Epidermal melanocyte (primary cell): ENCODE measurements around the gene ELL2.

Experiments
- DNase-seq: peaks from one replicate; pipeline ENCODE4 v3.0.0; 2011; ENCODE audit warnings: low spot score; ENCODE audit not compliant: insufficient read length

The ELL2 gene

DNA sequence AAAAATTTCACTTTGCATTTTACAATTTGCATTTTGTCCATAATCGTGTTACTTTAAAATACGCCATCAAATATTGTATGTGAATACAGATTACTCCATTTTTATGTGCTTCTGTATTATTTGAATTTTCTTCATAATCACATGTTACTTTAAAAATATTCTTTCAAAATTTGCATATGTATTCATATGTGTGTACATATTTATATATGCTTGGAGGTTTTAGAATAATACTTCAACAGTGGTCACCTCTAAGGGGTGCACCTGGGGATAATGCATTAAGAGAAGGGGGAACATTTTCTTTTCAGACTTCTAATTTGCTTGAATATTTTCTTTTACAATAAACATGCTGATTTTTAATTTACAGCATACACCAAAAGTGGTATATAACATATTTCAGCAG is 21.9 kb upstream of the ELL2 start:
- DNase-seq, result no peak

DNA sequence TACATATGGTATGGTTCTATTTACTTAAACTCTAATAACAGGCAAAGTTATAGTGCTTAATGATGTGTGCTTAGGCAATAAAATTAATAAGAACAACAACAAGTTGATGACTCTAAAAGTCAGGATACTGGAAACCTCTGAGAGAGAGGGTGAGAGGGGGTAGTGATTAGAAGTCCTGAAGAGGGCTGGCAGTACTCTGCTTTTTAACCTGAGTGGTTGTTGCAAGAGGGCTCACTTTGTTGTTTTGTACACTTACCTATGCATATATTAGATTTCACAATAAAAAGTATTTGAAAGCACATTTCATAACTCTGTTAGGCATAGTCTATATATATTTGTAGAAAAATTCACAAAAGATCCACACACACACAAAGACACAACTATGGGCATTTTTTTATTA is 21.4 kb upstream of the ELL2 start:
- no peak for DNase-seq

DNA sequence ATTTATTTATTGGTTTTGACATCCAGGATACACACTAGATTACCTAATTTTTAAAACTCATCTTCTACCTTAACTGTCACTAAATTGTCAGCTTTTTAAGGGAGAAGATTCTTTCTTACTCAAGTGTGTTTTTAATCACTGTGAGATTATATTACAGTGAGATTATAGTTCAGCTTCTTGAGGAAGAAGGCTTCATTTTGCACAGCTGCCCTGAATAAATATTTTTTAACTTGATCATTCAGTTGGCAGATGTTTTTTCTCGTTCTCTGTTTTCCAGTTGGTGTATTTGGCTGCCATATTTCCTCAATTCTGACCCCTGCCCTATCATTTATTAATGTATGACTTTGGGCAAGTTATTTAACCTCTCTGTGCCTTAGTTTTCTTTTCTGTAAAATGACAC is 15.0 kb upstream of the ELL2 start:
- DNase-seq, result no peak

DNA sequence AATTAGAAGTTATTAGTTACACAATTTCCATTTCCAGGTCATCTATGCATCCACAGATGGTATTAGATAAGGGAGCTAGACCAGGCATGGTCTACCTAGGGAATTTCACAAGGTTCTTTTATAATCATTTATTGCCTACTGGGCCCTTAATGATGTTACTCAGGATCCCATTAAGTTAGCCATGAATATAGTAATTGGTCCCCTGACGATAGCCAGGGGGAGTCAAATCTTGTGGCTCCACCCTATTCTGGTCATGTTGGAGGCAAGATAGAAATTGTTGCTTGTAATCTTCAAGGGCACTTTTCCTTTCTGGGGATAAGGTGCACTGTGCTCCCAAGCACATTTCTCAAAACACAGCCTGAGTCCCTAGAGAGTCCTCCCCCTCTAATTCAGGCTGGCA is 14.1 kb upstream of the ELL2 start:
- no peak for DNase-seq

DNA sequence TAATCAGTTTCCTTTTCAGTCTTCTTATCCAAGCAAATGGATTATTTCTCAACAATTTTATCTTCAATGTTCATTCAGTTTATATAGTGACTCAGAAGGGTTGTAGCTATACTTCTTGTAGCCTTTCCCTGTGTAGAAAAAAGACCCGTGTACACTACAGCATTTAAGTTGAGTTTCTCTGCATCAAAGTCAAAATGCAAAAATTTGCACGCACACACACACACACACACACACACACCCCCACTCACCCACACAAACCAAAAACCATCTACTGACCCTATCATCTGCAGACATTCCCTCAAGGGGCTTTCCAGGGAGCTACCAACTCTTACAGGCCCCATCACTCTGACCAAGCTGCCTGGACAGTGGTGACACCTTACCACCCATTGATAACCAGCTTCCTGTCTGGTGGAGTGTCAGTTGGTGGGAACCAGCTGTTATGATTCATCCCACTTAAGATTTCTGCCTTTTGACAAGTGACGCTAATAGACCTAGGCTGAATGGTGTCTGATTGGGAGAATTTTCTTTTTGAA is 12.2 kb upstream of the ELL2 start:
- no peak for DNase-seq

DNA sequence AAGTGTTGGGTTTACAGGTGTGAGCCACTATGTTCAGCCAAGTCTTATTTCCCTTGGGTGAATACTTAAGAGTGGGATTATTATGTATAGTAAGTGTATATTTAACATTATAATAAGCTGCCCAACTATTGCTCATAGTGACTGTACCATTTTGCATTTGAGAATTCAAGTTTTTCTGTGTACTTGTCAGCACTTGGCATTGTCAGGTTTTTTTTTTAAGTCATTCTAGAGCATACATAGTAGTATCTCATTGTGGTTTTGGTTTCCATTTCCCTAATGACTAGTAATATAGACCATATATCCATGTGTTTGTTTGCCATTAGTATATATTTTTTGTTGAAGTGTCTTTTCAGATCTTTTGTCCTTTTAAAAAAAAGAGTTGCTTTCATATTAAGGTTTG is 10.5 kb upstream of the ELL2 start:
- DNase-seq, result no peak

DNA sequence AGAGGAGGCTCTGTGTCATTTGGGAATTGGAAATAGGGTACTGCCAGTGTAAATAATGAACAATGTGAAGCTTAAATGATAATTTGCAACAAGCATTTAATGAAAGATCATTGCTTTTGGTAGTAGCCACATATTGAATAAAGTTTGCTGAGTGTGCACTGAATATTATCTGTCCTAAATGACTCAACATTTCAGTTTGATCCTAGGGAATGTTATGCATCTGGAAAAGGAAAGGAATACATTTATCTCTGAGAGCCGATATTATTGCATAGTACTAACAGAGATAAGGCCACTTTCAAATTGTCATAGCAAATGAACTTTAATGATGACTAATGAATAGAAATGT is 8.7 kb upstream of the ELL2 start:
- no peak for DNase-seq

DNA sequence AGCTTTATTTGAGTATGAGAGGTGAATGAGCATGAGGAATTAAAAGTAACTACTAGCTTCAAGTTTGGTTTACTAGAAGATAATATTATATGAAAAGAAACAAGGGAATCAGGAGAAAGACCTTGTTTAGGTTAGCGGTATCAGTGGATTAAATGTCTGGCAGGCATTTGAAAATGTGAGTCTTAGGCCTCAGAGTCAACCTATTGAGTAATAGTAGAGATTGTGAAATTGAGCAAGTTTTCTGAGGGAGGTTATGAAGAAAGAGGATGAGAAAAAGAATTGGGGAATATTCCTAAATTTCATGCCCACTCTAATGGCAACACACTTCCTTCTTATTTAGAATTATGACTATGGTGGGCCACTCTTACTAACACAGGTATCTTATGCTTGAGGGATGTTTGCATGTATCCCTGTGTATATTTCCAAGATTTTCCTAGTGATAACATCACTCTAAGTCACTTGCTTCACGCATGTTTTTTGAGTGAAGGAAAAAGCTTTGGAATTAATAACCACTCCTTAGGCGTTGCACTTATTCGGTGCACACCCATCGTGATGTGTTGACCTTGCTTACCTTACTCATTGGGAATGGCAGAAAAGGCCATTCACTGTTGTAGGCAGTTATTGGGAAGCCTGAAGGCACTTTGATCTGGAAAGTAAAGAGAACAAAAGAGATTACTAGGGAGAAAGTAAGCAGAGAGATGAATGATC is 8.2 kb upstream of the ELL2 start:
- DNase-seq, result no peak

DNA sequence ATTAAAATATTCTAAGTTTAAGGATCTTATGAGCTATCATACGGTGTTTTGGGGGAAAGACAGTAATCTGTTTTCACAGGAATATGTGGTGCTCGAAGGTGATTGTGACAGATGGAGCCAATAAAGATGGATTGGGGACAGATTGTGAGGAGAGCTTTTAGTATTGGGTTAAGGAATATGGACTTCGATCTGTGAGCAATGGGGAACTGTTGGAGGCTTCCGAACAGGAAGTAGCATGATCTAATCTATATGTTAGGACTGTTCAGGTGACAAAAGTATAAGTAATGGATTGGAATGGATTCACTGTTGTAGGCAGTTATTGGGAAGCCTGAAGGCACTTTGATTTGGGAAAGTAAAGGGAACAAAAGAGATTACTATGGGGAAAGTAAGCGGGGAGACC is 7.4 kb upstream of the ELL2 start:
- DNase-seq, result no peak

DNA sequence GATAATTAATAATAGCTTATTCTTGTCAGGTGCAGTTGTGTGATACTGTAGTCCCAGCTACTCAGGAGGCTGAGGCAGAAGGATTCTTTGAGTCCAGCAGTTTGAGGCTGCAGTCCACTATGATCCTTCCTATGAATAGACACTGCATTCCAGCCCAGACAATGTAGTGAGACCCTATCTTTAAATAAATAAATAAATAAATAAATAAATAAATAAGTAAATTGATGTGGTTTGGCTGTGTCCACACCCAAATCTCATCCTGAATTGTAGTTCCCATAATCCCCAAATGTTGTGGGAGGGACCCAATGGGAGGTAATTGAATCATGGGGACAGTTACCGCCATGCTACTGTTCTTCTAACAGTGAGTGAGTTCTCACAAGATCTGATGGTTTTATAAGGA is 5.6 kb upstream of the ELL2 start:
- no peak for DNase-seq

DNA sequence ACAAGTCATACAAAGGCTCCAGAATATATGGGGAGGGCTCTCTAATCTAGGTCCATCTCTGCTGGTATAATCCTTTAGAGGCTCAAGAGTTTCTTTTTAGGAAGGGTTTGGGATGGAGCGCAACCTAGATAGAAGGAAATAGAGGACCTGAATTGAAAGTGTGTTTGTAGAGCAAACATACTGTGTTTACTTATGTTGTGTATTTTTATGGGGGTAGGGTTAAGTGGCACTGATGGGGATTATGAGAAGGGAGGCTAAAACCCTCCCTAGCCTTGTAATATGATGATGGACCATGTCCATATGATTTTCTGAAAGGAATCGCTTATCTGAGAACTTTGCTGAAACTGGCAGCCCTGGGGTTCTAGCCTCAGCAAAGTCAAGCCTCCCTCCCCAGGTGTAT is 4.4 kb upstream of the ELL2 start:
- DNase-seq, result no peak

DNA sequence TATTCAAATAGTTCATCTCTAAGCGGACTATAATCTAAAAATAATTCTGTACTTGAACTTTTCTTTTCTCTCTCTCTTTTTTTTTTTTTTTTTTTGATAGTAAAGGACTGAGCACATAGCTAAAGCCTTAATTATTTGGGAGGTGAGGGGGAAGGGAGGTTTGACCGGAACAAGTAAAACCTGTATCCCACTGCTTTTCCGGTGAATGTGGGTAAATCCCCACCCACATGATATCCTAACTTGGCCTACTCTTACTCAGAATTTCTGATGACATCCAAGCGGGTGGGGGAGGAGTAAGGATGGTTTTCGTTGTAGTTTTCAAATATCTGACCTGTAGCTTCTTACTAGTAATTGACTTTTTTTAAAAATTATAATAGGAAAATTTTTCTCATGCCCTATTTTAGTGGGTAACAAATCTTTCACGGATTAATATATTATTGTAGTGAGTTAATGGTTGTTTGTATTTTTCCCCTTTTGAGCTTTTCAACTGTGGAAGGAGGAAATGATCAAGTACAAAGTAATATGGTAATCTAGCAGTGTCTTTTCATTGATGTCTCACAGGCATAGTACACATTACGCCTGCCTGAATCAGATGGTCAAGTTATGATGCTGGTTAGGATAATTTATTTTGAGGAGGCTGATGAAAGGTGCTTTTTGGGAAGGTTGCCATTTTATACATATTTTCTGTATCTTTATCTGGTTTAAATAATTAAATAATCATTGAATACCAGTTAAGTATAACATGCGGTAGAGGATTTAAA is 2.2 kb upstream of the ELL2 start:
- DNase-seq, result no peak

DNA sequence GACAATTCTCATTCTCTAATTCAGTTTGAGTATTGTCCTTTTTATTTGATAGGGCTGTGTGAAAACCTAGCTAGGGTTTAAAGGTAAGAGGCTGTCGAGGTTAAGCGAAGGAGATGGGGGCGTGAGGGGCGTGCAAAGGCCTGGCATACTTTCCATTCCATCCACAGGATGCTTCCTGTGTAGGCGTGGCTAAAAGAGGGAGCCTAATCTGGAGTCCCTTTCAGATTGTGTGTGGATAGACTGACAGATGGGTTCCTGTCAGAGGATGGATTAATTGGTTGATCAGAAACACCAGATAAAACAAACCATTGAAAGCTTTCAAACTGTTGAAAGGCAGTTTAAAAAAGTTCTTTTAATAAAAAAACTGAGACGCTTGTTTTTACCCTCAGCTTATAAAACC is 1.1 kb upstream of the ELL2 start:
- no peak for DNase-seq

DNA sequence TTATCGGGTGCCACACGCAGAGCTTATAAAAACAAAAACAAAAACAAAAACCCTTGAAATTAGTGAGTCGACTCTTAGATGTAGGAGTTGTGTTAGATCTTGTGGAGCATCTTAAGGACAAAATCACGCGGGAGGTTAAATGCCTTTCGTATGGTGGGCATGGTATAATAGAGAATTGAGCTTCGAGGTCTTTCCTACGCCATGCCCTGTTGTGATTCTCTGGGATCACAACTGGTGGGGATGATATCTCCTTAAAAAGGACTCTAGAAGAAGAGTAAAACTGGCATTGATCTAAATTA is 773 bp upstream of the ELL2 start:
- DNase-seq, result no peak

DNA sequence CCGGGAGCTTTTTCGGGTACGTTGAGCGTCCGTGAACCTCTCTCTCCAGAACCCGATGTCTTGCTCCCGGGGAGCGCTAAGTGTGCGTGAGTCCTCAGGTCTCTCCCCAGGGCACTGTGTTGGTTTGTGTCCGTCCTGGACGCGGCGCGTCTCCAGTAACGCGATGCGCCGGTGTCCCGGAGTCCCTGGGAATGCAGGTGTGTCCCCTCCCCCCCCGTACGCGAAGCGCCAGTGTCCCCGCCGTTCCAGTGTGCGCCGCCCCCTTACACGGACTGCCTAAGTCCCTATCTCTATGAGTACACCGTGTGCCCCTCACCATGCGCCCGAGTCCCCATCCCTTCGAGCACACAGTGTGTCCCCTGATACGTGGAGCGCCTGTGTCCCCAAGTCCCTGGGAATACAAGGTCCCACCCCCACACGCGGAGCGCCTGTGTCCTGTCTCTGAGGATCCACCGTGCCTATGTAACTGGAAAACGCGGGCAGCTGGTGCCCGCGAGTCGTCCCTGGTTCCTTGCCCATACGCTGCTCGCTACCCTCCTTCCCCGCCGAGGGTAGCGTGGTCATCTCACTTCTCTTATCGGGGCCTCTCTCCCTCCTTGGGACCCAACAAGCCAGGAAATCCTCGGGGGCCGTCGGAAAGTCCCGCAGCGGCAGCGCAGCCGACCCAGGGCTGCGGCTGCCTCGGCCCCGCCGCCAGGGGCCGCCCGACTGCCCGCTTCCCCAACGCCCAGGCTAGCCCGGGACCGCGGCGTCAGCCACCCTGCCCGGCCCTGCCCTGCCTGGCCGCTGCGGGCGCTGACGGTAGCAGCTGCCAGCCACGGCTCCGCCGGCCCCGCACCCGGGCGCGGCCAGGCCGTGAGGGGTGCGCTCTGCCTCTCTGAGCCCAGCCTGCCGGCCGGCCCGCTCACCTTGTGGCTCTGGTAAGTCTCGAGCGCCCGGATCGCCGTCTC is 709 bp downstream of the ELL2 start:
- peak; percentile 71 for DNase-seq

DNA sequence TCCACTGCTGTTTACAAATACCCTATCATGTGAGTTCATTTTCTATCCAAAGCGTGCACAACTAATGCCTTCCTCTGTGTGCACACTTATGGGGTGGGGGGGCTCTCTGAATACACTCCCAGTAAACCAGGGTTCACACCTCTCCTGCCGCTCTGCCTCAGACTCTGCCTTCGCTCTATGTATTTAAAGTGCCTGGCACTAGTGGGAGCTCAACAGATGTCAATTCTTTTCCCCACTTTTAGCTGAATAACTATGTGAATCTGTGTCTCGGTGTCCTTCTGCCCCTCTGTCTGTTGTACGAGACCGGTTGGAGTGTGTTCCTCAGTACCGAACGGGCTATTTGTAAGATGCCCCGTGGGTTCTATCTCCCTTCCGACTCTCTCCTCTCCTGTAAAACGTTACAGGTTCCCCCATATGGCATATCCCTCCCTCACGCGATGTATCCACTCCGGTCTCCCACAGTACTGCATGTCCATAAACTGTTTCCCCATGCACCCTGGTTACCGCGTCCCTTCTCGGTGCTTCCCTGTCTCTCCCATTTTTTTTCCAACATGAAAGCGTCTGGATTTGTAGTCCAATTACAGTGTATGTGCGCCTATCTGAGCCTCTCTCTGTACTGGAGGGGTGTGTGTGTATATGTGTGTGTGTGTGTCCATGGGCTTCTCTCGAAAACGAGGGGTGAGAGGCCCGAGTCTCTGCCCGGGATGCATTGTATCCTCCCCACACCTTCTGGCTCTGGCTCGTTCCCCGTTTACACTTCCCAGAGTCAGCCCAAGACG is 1.6 kb downstream of the ELL2 start:
- no peak for DNase-seq

DNA sequence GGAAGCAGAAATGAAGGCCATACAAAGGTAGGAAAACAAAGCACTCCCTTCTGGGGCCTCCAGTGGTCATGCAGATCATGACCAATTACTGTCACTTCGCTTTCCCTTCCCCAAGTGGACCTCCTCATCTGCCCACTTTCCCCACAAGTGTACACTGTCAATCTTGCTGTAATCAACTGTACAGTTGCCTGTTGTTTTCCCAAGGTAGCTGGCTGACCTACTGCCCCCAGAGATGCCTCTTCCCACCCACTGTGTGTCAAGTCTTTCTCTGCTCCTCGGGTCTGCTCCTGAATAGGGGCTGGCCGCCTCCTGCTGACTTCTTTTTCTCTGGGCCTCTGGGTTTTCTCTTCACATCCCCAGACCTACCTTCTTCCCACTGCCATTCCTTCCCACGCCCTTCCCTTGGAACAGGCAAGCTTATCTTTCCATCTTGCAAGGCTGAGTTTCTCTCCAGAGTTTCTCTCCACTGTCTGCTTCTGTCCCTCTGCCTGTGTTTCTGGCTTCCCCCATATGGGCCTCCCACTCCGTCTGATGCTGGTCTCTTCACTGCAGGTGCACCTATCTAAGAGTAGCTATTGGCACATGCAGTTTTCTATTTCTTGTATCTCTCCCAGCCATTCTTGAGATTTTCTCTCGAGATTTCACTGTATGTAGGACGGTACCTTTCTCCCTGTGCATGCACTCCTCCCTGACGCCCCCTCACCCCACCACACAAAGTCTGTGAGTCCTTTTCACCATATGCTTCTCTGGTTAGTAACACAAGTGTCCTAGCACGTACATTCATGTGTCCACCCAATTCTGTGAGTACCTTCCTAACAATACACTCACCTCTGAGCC is 2.4 kb downstream of the ELL2 start:
- DNase-seq, result no peak

DNA sequence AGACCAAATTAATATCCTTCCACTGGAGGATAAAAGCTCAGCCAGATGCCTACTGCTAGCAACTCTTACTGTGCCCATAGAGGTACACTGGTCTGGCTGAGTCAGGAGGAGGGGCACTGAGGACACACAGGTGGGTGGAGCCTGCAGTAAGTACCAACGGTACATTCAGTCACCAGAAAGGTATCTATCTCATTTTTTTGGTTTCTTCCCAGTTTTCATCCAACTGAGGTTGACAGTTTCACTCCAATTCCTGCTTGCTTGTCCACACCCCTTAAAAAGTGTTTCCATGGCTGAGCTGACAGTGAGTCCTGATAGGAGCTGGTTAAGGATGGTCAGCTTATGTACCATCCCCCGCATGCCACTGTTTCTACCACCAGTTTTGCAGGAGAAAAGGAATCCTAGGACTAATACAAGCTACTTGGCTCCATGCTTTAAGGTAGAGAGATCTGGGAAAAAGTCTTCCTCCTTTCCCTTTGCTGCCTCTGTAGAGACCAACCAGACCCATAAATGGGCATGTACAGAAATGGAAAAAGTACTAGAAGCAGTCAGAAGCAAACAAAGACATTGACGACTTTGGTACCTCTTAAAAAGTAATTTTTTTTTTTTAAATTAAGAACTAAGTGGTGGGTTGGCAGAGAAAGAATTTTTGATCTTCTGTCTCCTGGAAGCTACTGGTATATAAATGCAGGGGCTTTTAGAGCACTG is 3.2 kb downstream of the ELL2 start:
- DNase-seq, result no peak

DNA sequence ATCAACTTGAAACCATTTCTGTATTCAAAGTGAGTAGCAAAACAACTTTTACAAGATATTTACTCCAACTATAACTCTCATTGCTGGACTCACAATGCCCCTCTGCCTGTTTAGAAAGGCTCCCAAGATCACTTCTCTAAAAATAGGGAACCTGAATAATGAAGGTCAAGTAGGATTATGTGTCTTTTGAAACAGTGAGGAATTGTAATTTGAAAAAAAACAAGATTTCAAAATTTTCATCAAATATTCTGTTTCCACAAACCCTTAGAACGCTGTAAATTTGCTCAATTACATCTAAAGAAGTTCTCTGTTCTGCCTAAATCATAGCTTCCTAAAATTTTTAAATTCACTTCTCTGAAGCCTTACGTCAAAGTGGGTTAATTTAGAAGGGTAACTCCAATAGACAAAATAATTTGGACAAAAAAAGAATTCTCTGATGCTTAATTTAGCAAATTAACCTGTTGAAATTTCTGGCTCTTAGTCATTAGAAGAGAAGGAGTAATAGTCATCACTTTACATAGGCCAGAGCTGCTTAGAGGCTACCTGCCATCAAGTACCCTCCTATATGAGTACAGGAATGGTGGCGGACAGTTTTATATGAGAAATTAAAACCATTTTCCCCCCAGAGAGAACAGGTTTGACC is 4.0 kb downstream of the ELL2 start:
- no peak for DNase-seq
